GM12872 (cell line): ENCODE data around the gene TRIO.

Experiments used
- CTCF ChIP-seq: IDR thresholded peaks from 3 replicates; pipeline ENCODE4 v1.5.1; 2011; ENCODE audit warnings: low read depth, mild to moderate bottlenecking, low read length, moderate library complexity; ENCODE audit not compliant: insufficient read depth

TRIO gene

DNA sequence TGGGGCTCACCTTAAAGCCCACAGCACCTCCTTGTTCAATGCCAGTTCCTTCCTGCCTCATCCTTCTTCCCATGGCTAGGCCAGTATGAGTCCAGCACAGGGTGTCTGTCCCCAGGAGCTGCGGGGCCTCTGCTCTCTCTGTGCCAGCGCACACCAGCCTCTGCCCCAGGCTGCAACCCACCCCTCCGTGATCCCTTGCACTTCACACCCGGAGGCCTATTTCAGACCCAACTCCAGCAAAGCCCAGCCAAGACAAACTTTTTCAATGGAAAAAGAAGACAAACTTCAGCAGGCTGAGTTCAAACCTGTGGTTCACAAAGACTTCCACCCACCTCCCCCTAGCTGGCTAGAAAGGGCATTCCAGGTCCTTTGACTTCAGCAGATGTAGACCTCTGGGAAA is 382.3 kb downstream of the TRIO start:
- no peak for TF ChIP-seq CTCF

DNA sequence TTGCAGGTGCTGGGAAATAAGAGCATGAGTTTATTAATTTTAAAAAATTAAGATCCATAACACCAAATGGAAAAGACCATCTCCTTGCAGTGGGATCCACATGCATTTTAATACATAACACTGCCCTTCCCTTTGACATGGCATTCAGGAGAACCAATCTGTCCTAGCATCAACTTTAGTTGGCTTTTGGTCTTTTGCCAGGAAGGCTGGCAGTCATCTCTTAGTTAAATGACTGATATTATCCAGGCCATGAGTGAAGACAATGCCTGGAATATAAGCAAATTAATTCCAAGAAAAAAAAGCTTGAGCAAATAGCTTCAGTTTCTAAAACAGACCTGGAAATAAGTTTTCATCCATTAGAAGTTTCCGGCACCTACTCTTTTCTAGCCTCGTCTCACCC is 383.4 kb downstream of the TRIO start:
- no peak for TF ChIP-seq CTCF

DNA sequence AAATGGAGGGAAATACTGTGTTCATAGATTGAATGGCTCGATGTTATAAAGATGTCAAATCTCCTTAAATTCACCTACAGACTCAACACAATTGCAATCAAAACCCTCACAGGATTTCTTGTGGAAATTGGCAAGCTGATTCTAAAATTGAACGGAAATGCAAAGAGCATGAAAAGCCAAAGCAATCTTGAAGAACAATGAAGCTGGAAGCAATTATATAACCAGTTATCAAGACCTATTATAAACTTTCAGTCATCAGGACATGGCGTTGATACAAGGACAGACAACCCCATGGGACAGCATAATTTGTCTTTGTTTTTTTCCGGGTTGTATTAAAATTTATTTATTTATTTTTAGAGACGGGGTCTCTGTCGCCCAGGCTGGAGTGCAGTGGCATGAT is 385.0 kb downstream of the TRIO start:
- no peak for TF ChIP-seq CTCF

GRCh38 chr5:14528926-14529325 is 385.8 kb downstream of the TRIO start:
- no peak for TF ChIP-seq CTCF

GRCh38 chr5:14531668-14532067 is 388.5 kb downstream of the TRIO start:
- no peak for TF ChIP-seq CTCF

GRCh38 chr5:14532180-14532579 is 389.0 kb downstream of the TRIO start:
- TF ChIP-seq CTCF, result no peak

DNA sequence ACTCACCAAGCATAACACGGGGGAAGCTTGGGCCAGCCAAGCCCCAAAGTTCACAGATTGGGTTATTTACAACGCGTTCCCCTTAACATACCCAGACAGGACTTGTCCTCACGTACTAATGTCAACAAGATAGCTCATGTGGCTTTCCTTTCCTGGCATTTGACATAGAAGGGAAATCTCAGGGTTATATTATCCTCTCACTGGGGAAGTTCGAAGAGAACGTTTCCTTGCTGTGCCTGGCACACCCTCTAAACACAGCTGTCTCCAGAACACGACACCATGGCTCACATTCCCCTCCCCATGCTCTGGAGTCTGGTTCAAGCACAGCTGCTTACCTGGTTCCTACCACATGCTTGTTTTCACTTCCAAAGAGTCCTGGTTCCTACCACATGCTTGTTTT is 391.6 kb downstream of the TRIO start:
- no peak for TF ChIP-seq CTCF

DNA sequence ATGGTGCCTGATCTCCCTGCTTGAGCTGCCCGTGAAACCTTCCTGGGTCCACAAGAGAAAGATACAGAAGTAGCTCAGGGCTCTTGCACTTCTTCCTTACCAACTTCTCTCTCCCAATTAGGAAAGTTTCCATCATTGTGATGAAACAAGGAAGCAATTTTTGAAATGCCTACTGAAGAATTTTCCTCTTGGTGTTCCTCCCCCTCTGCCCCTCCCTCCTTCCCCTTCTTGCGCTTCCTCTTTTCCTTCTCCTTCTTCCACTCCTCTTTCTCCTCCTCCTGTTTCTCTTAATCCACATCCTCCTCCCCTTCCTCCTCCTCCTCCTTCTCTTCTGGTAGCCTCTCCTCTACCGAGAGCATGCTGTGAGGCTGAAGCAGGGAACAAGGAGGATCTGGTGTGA is 402.2 kb downstream of the TRIO start:
- TF ChIP-seq CTCF, result no peak
